ENCODE data around the gene TANGO2.

Gene TANGO2

DNA sequence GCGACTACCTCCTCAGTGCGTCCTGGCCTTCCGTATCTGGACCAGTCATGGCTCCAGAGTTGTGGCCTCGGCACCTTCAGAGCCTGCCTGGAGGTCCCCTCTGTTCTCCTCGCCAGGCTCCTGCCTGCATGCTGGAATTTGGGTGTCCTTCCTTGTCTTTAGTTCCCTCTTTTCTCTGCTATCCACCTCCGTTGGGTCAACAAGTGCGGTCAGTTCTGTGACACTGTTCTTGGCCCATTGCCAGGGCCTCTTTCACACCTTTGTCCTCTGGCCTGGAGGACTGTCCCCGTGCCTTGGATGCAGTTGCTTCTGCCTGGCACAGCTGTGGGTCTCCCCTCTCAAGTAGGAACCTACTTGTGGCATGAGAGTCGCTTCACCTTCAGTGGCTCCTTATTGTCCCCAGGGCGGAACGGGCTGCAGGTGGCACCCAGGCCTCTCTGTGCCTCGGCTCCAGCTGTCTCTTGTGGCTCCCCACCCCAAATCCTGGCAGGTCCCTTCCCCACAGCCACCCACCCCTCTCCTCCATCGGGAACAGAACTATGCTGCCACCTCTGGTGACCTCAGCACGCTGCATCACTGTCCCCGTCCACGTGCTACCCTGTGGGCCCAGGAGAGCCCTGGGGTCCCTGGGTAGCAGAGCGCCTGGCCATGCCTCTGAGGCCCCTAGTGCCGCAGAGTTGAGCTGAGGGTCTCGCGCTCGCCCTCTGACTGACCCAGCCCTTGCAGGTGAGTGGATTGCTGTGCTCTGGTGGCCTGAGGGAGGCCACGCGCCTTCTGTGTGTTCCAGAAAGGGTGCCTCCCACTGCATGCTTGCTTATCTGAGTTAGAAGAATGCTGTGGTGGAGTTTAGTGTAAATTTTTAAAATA is 63.9 kb downstream of the TANGO2 start:
- peak in 1 of 2 donors; percentile 43 for DNase-seq
- H2AFZ ChIP-seq (ENCODE audit: insufficient read depth, low read length, poor library complexity) = no peak overlapping the region
- no peak overlapping the region for H2AK5ac ChIP-seq (ENCODE audit: low read length)
- no peak overlapping the region for H3K27ac ChIP-seq (ENCODE audit: low read depth, low read length)
- no peak overlapping the region for H3K9ac ChIP-seq (ENCODE audit: low read length)
- no peak overlapping the region for H2BK12ac ChIP-seq (ENCODE audit: low read length)
- H3K27me3 ChIP-seq (ENCODE audit: insufficient read depth, low read length) = no peaks in the 10 kb centered on the region
- peak overlapping the region; percentile 82 for H3K4ac ChIP-seq (ENCODE audit: low read depth, low read length)
- H4K91ac ChIP-seq (ENCODE audit: low read depth, low read length) = no peak overlapping the region
- H3K4me3 ChIP-seq (ENCODE audit: low read depth, low read length) = no peak overlapping the region
- H3K36me3 ChIP-seq (ENCODE audit: control insufficient read depth in 1 of 2, insufficient read depth in 2 of 2, low read length in 2 of 2) = peaks cover 40 to 41% of the 10 kb centered on the region in 2 experiments
- H3K79me2 ChIP-seq (ENCODE audit: control insufficient read depth, insufficient read depth, low read length, poor library complexity) = peaks cover 34% of the 10 kb centered on the region
- no peaks in the 10 kb centered on the region for H3K9me3 ChIP-seq (ENCODE audit: insufficient read depth, low read depth, low read length)
- no peak overlapping the region for H2BK120ac ChIP-seq (ENCODE audit: insufficient read depth, low read length, poor library complexity)
- no peak overlapping the region for H2BK5ac ChIP-seq (ENCODE audit: low read depth, low read length, poor library complexity)
- H4K12ac ChIP-seq (ENCODE audit: low read depth, low read length) = no peak overlapping the region
- H3K14ac ChIP-seq (ENCODE audit: low read length) = no peak overlapping the region
- H3K4me1 ChIP-seq (ENCODE audit: control insufficient read depth in 1 of 2, insufficient read depth in 2 of 2, low read length in 2 of 2) = peaks cover 21 to 35% of the 10 kb centered on the region in 2 experiments
- no peak overlapping the region for H3K18ac ChIP-seq (ENCODE audit: low read length)
- no peak overlapping the region for H3K23ac ChIP-seq (ENCODE audit: low read length)
- peaks cover 11% of the 10 kb centered on the region for H3K79me1 ChIP-seq (ENCODE audit: low read length)
- H3K4me2 ChIP-seq (ENCODE audit: low read length) = no peak overlapping the region
- no peak overlapping the region for H4K8ac ChIP-seq (ENCODE audit: low read depth, low read length)
- WGBS (ENCODE audit: extremely low coverage, insufficient coverage, insufficient read length) = no CpG with 5 or more reads among the region's 23 CpGs

DNA sequence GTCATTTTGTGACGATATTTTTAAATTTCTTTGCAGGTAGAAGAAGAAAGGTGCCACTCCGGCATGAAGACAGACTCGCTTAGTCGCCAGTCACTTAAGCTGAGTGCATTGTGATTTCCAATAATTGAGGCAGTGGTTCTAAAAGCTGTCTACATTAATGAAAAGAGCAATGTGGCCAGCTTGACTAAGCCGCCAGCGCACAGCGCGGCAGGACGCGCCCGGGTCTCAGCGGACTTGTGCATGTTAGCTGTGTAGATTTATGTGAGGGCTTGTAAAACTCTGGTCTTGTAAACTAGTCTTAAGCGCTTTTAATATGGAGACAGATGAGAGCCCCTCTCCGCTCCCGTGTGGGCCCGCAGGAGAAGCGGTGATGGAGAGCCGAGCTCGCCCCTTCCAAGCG is 64.7 kb downstream of the TANGO2 start:
- Histone ChIP-seq H3K4me3 (ENCODE audit: low read depth, low read length) (no peak overlapping the region), H3K18ac (ENCODE audit: low read length) (no peak overlapping the region), H3K4me1 (ENCODE audit: control insufficient read depth in 1 of 2, insufficient read depth in 2 of 2, low read length in 2 of 2) (peaks cover 21 to 35% of the 10 kb centered on the region in 2 experiments), H4K12ac (ENCODE audit: low read depth, low read length) (no peak overlapping the region), H3K4ac (ENCODE audit: low read depth, low read length) (peak overlapping the region; percentile 18), H2BK120ac (ENCODE audit: insufficient read depth, low read length, poor library complexity) (no peak overlapping the region), H2AFZ (ENCODE audit: insufficient read depth, low read length, poor library complexity) (no peak overlapping the region), H2BK5ac (ENCODE audit: low read depth, low read length, poor library complexity) (no peak overlapping the region), H3K79me2 (ENCODE audit: control insufficient read depth, insufficient read depth, low read length, poor library complexity) (peaks cover 32% of the 10 kb centered on the region), H3K23ac (ENCODE audit: low read length) (no peak overlapping the region), H3K36me3 (ENCODE audit: control insufficient read depth in 1 of 2, insufficient read depth in 2 of 2, low read length in 2 of 2) (peaks cover 47 to 48% of the 10 kb centered on the region in 2 experiments), H3K9me3 (ENCODE audit: insufficient read depth, low read depth, low read length) (no peaks in the 10 kb centered on the region), H2BK12ac (ENCODE audit: low read length) (no peak overlapping the region), H3K14ac (ENCODE audit: low read length) (no peak overlapping the region), H3K79me1 (ENCODE audit: low read length) (peaks cover 7% of the 10 kb centered on the region), H3K27me3 (ENCODE audit: insufficient read depth, low read length) (no peaks in the 10 kb centered on the region), H3K9ac (ENCODE audit: low read length) (no peak overlapping the region), H4K91ac (ENCODE audit: low read depth, low read length) (no peak overlapping the region), H2AK5ac (ENCODE audit: low read length) (no peak overlapping the region), H3K4me2 (ENCODE audit: low read length) (no peak overlapping the region), H3K27ac (ENCODE audit: low read depth, low read length) (no peak overlapping the region), H4K8ac (ENCODE audit: low read depth, low read length) (no peak overlapping the region)
- DNase-seq = no peak
- no CpG with 5 or more reads among the region's 20 CpGs for WGBS (ENCODE audit: extremely low coverage, insufficient coverage, insufficient read length)

DNA sequence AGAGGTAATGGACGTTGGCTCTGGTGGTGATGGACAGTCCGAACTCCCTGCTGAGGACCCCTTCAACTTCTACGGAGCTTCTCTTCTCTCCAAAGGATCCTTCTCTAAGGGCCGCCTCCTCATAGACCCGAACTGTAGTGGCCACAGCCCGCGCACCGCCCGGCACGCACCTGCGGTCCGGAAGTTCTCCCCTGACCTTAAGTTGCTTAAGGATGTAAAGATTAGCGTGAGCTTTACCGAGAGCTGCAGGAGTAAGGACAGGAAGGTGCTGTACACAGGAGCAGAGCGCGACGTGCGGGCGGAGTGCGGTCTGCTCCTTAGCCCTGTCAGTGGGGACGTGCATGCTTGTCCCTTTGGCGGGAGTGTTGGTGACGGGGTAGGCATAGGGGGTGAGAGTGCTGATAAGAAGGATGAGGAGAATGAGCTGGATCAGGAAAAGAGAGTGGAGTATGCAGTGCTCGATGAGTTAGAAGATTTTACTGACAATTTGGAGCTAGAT is 65.2 kb downstream of the TANGO2 start:
- no peak overlapping the region for H2AK5ac ChIP-seq (ENCODE audit: low read length)

DNA sequence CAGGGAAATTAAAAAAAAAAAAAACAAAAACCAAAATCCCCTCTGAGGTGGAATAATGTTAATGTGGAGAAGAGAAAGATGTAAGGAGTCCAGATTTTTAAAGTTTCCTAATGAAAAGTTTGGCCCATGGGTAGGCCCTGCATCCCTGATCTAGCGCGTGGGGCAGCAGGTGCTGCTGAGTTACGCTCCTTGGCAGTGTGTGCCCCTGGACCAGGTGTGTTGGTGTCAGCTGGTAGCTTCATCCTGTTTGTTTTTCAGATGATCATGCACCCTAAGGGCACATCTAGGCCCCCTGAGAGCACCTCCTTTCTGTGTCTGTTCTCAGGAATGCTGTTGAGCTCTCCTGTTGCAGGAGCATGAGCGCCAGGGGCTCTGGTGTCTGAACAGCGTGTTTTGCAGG is 65.9 kb downstream of the TANGO2 start:
- Histone ChIP-seq H2BK5ac (ENCODE audit: low read depth, low read length, poor library complexity) (no peak overlapping the region), H3K27me3 (ENCODE audit: insufficient read depth, low read length) (no peaks in the 10 kb centered on the region), H3K23ac (ENCODE audit: low read length) (no peak overlapping the region), H3K79me1 (ENCODE audit: low read length) (no peaks in the 10 kb centered on the region), H2BK120ac (ENCODE audit: insufficient read depth, low read length, poor library complexity) (no peak overlapping the region), H3K36me3 (ENCODE audit: control insufficient read depth in 1 of 2, insufficient read depth in 2 of 2, low read length in 2 of 2) (peaks cover 57 to 59% of the 10 kb centered on the region in 2 experiments), H2AK5ac (ENCODE audit: low read length) (no peak overlapping the region), H3K27ac (ENCODE audit: low read depth, low read length) (no peak overlapping the region), H4K12ac (ENCODE audit: low read depth, low read length) (no peak overlapping the region), H3K4ac (ENCODE audit: low read depth, low read length) (no peak overlapping the region), H2BK12ac (ENCODE audit: low read length) (no peak overlapping the region), H3K9me3 (ENCODE audit: insufficient read depth, low read depth, low read length) (no peaks in the 10 kb centered on the region), H3K79me2 (ENCODE audit: control insufficient read depth, insufficient read depth, low read length, poor library complexity) (peaks cover 21% of the 10 kb centered on the region), H3K4me2 (ENCODE audit: low read length) (no peak overlapping the region), H4K8ac (ENCODE audit: low read depth, low read length) (no peak overlapping the region), H4K91ac (ENCODE audit: low read depth, low read length) (no peak overlapping the region), H3K9ac (ENCODE audit: low read length) (no peak overlapping the region), H3K4me1 (ENCODE audit: control insufficient read depth in 1 of 2, insufficient read depth in 2 of 2, low read length in 2 of 2) (peaks cover 14 to 27% of the 10 kb centered on the region in 2 experiments), H3K18ac (ENCODE audit: low read length) (no peak overlapping the region), H2AFZ (ENCODE audit: insufficient read depth, low read length, poor library complexity) (no peak overlapping the region), H3K14ac (ENCODE audit: low read length) (no peak overlapping the region), H3K4me3 (ENCODE audit: low read depth, low read length) (no peak overlapping the region)
- no peak for DNase-seq
- WGBS (ENCODE audit: extremely low coverage, insufficient coverage, insufficient read length) = no CpG with 5 or more reads among the region's 5 CpGs

More for the DNA sequence above, 65.2 kb downstream of the TANGO2 start:
- no peak overlapping the region for H4K91ac ChIP-seq (ENCODE audit: low read depth, low read length)
- no peaks in the 10 kb centered on the region for H3K27me3 ChIP-seq (ENCODE audit: insufficient read depth, low read length)
- H3K18ac ChIP-seq (ENCODE audit: low read length) = peak overlapping the region; percentile 20
- no CpG with 5 or more reads among the region's 24 CpGs for WGBS (ENCODE audit: extremely low coverage, insufficient coverage, insufficient read length)
- no peak overlapping the region for H3K4me2 ChIP-seq (ENCODE audit: low read length)
- no peak for DNase-seq
- peaks cover 27% of the 10 kb centered on the region for H3K79me2 ChIP-seq (ENCODE audit: control insufficient read depth, insufficient read depth, low read length, poor library complexity)
- no peak overlapping the region for H3K27ac ChIP-seq (ENCODE audit: low read depth, low read length)
- no peak overlapping the region for H3K14ac ChIP-seq (ENCODE audit: low read length)
- H3K36me3 ChIP-seq (ENCODE audit: control insufficient read depth in 1 of 2, insufficient read depth in 2 of 2, low read length in 2 of 2) = peaks cover 51 to 53% of the 10 kb centered on the region in 2 experiments
- peaks cover 2% of the 10 kb centered on the region for H3K79me1 ChIP-seq (ENCODE audit: low read length)
- H2BK5ac ChIP-seq (ENCODE audit: low read depth, low read length, poor library complexity) = no peak overlapping the region
- no peak overlapping the region for H2BK12ac ChIP-seq (ENCODE audit: low read length)
- H3K23ac ChIP-seq (ENCODE audit: low read length) = no peak overlapping the region
- no peaks in the 10 kb centered on the region for H3K9me3 ChIP-seq (ENCODE audit: insufficient read depth, low read depth, low read length)
- no peak overlapping the region for H4K8ac ChIP-seq (ENCODE audit: low read depth, low read length)
- H3K4me3 ChIP-seq (ENCODE audit: low read depth, low read length) = no peak overlapping the region
- no peak overlapping the region for H3K9ac ChIP-seq (ENCODE audit: low read length)
- H4K12ac ChIP-seq (ENCODE audit: low read depth, low read length) = no peak overlapping the region
- no peak overlapping the region for H2AFZ ChIP-seq (ENCODE audit: insufficient read depth, low read length, poor library complexity)
- H3K4ac ChIP-seq (ENCODE audit: low read depth, low read length) = peak overlapping the region; percentile 42
- peaks cover 20 to 33% of the 10 kb centered on the region in 2 experiments for H3K4me1 ChIP-seq (ENCODE audit: control insufficient read depth in 1 of 2, insufficient read depth in 2 of 2, low read length in 2 of 2)
- H2BK120ac ChIP-seq (ENCODE audit: insufficient read depth, low read length, poor library complexity) = no peak overlapping the region
